ENCODE data around the gene ABTB2.

DNA sequence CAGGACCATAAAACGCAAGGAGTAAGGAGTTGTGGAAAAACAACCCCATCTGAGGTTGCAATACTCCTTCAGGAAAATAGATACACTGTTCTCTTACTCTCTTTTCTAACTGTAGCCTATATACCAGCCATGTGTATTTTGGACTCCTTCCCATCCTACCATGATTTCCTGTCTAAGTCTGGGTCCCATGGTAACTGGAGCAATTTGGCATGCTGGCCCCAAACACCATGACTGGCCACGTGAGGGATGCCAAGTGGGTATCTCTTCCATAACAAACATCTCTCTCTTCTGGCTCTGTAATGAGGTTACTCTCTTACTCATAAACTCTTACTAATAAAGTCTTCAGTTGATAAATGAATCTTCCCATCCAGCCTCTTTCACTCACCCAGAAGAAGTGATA is 26.5 kb downstream of the ABTB2 start:
- TF ChIP-seq FOXK2 (IDR thresholded peaks at IDR 0.05) (no peak), POLR2AphosphoS2 (IDR thresholded peaks at IDR 0.05; ENCODE audit: low read depth, low read length) (no peak), HDAC2 (IDR thresholded peaks at IDR 0.05) (no peak), EGR1 (IDR thresholded peaks at IDR 0.05; ENCODE audit: borderline replicate concordance in 1 of 2, low read depth in 2 of 2, low read length in 2 of 2) (no peak), POLR2A (IDR thresholded peaks at IDR 0.05; ENCODE audit: low read depth, low read length) (no peak)
- TF ChIP-seq, protein P1, sequence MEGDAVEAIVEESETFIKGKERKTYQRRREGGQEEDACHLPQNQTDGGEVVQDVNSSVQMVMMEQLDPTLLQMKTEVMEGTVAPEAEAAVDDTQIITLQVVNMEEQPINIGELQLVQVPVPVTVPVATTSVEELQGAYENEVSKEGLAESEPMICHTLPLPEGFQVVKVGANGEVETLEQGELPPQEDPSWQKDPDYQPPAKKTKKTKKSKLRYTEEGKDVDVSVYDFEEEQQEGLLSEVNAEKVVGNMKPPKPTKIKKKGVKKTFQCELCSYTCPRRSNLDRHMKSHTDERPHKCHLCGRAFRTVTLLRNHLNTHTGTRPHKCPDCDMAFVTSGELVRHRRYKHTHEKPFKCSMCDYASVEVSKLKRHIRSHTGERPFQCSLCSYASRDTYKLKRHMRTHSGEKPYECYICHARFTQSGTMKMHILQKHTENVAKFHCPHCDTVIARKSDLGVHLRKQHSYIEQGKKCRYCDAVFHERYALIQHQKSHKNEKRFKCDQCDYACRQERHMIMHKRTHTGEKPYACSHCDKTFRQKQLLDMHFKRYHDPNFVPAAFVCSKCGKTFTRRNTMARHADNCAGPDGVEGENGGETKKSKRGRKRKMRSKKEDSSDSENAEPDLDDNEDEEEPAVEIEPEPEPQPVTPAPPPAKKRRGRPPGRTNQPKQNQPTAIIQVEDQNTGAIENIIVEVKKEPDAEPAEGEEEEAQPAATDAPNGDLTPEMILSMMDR (IDR thresholded peaks at IDR 0.05 in 2 of 3, conservative IDR thresholded peaks at IDR 0.05 in 1 of 3; ENCODE audit: control insufficient read depth in 2 of 3, extremely low read depth in 1 of 3, insufficient read depth in 1 of 3, low read depth in 3 of 3, low read length in 3 of 3), result no peak
